Stimulated activated CD8-positive, alpha-beta memory T cell treated with anti-CD3 and anti-CD28 coated beads, Interleukin-7, amount 100 ng/mL, for 1 hour (primary cell): ENCODE measurements around the gene TFCP2L1.
"Not testable (repeated sequence)": the region's sequence is repeated elsewhere in the genome, so short reads cannot be mapped to it uniquely, and the experiment has no call there.

Experiments used
- DNase-seq, 2 donors: peaks; one replicate each; pipeline ENCODE4 v3.0.0-alpha.2; 2020; ENCODE audit warnings: low read depth in 2 of 2

The TFCP2L1 gene

GRCh38 chr2:121284463-121285449, at the start of gene TFCP2L1:
Gene TFCP2L1 (minus strand): TSS chr2:121285202. CDS start chr2:121285109, 93 bp downstream.
- no peak for DNase-seq

GRCh38 chr2:121333834-121334558, 49.0 kb upstream of the TFCP2L1 start:
- DNase-seq, result no peak

GRCh38 chr2:121333231-121333630, 48.2 kb upstream of the TFCP2L1 start:
- DNase-seq, result no peak

- DNase-seq, result not testable (repeated sequence)
Observed at GRCh38 chr2:121331324-121331723, 46.3 kb upstream of the TFCP2L1 start.

- no peak for DNase-seq
Observed at GRCh38 chr2:121330921-121331320, 45.9 kb upstream of the TFCP2L1 start.

- DNase-seq, result no peak
Observed at GRCh38 chr2:121329786-121330185, 44.8 kb upstream of the TFCP2L1 start.

- DNase-seq, result no peak
Observed at GRCh38 chr2:121326628-121327027, 41.6 kb upstream of the TFCP2L1 start.

GRCh38 chr2:121324601-121325000, 39.6 kb upstream of the TFCP2L1 start:
- no peak for DNase-seq

GRCh38 chr2:121321476-121321875, 36.5 kb upstream of the TFCP2L1 start:
- no peak for DNase-seq

GRCh38 chr2:121319941-121320340, 34.9 kb upstream of the TFCP2L1 start:
- DNase-seq, result no peak

GRCh38 chr2:121316986-121317385, 32.0 kb upstream of the TFCP2L1 start:
- DNase-seq, result no peak

GRCh38 chr2:121313701-121314100, 28.7 kb upstream of the TFCP2L1 start:
- DNase-seq, result not testable (repeated sequence)

- DNase-seq, result no peak
Observed at GRCh38 chr2:121309801-121310200, 24.8 kb upstream of the TFCP2L1 start.

GRCh38 chr2:121309323-121309722, 24.3 kb upstream of the TFCP2L1 start:
- no peak for DNase-seq

- DNase-seq, result no peak
Observed at GRCh38 chr2:121307048-121307447, 22.0 kb upstream of the TFCP2L1 start.

GRCh38 chr2:121304941-121305340, 19.9 kb upstream of the TFCP2L1 start:
- no peak for DNase-seq

GRCh38 chr2:121303531-121304263, 18.7 kb upstream of the TFCP2L1 start:
- no peak for DNase-seq

GRCh38 chr2:121301190-121301589, 16.2 kb upstream of the TFCP2L1 start:
- DNase-seq, result not testable (repeated sequence)

GRCh38 chr2:121298476-121298875, 13.5 kb upstream of the TFCP2L1 start:
- no peak for DNase-seq

- not testable (repeated sequence) for DNase-seq
Observed at GRCh38 chr2:121297866-121298265, 12.9 kb upstream of the TFCP2L1 start.

GRCh38 chr2:121297217-121297830, 12.3 kb upstream of the TFCP2L1 start:
- DNase-seq, result no peak
